ENCODE results near the gene MRNIP.
"Not testable (repeated sequence)": the region's sequence is repeated elsewhere in the genome, so short reads cannot be mapped to it uniquely, and the experiment has no call there.

MRNIP gene

GRCh38 chr5:179802207-179802883 lies 56.3 kb downstream of the MRNIP start:
- DNase-seq: no peak

- DNase-seq: no peak
Observed at GRCh38 chr5:179801304-179802206, 57.1 kb downstream of the MRNIP start.

GRCh38 chr5:179800696-179801201 lies 57.9 kb downstream of the MRNIP start:
- no peak for DNase-seq

- DNase-seq: no peak
Observed at GRCh38 chr5:179800071-179800695, 58.4 kb downstream of the MRNIP start.

DNA sequence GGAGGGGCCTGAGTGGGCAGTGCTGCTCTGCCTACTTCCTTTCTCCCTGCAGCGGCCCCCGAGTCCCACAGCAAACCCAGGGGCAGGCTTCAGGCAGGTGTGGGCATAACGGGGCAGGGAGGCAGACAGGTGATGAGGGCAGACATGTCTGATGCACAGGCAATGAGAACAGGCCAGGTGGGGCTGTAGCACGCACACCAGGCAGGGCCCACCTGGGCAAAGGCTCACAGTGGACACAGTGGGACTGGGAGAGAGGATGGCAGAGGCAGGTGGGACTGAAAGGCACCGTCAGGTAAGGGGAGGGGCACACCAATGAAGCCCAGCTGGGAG lies 59.0 kb downstream of the MRNIP start:
- no peak for DNase-seq

- no peak for DNase-seq
Observed at GRCh38 chr5:179798771-179799643, 59.6 kb downstream of the MRNIP start.

DNA sequence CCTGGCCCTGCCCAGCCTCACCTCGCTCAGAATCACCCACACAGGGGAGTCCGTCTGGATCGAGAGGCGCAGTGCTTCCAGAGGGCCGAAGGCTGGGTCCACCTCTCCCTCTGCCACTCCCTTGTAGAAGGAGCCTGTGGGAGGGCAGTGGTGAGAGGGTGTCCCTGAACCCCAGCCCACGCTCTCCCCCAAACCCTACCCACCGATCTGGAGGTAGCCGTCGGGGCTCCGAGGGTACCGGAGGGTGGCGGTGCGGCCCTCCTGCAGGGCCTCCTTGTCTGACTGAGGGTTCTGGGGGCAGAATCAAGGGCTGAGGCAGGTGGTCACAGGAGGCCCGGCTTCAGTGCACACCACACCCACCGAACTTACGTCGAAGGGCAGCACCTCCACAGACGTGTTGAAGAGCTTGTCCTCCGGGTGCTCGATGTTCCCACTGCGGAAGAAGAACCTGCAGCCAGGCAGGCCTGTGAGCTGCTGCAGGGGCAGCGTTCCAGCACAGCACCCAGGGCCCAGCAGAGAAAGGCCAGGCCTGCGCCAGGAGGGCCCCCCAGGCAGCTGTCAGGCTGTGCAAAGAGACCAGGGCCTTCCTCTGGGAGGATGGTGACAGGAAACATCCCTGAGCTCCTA lies 60.4 kb downstream of the MRNIP start:
- DNase-seq: no peak

- no peak for DNase-seq
Observed at GRCh38 chr5:179797741-179798140, 60.9 kb downstream of the MRNIP start.

DNA sequence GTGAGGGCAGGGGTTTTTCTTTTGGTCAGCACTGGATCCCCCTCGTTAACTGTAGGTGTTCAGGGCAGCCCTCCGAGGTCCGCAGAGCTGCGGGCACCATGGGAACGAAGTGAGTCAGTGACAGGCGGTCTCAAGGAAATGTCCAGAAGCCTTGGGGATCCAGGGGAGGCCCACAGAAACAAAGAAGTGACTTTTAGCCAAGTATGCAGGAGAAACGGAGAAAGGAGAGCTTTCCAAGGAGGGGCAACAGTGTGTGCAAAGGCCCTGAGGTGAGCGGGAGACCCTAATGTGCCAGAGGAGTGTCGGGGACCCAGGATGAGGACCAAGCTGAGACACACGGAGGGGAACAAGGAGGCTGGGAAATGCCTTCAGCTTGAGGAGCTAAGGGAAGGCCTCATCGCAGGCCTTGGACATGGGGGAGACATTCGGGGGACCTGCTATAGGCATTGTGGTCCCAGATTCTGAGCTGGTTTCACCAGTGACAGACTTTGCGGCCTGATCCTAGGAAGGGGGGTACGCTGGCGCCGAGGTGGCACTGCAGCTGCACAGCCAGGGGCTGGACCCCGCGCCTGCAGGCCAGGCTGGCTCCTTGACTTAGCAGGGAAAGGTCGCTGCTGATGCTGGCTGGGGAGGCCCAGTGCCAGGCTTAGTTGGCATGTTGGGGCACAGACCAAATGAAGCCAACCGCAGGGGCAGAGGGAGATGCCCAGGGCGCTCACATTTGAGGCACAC lies 61.6 kb downstream of the MRNIP start:
- DNase-seq: no peak

- peak; percentile 20 for DNase-seq
Observed at GRCh38 chr5:179795863-179796833, 62.5 kb downstream of the MRNIP start.

GRCh38 chr5:179795049-179795862 lies 63.4 kb downstream of the MRNIP start:
- DNase-seq: no peak

DNA sequence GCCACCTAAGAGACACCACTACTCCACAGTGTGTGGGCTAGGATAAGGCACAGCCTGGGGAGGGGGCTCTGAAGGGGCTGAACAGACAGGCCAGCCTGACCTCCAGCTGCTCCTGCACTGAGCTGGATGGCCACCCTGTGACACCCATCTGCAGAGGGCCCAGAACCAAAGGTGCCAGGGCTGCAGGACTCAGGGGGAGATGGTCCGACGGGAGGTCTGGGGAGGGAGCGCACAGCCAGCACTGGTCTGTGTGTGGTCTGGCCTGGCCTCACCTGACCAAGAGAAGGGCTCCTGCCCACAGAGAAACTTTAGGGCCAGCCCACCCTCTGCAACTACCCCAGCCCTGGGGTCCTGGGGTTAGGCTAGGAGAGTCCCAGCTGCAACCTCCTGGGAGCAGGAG lies 64.0 kb downstream of the MRNIP start:
- DNase-seq: no peak

DNA sequence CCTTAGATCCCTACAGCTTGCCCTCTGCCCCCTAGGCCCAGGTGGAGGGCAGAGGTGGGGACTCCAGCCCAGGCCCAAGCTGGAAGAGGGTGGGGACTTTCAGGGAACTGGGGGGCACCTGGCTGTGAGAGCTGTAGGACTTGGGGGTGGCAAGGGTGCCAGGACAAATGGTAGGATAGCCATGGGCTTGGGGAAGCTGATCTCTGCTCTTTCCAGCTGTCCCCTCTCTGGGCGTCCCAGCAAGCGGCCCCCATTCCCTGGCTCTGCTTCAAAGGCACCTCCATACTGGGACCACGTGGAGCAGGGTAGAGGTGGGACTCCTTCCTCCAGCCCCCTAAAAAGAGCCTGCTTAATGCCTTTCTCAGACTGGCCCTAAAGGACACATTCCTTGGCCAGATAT lies 64.4 kb downstream of the MRNIP start:
- no peak for DNase-seq

- DNase-seq: no peak
Observed at GRCh38 chr5:179793468-179794139, 65.0 kb downstream of the MRNIP start, which contains the start of gene LTC4S. TSS of gene LTC4S (plus strand) at chr5:179793986. CDS start at chr5:179794081, 95 bp downstream.

DNA sequence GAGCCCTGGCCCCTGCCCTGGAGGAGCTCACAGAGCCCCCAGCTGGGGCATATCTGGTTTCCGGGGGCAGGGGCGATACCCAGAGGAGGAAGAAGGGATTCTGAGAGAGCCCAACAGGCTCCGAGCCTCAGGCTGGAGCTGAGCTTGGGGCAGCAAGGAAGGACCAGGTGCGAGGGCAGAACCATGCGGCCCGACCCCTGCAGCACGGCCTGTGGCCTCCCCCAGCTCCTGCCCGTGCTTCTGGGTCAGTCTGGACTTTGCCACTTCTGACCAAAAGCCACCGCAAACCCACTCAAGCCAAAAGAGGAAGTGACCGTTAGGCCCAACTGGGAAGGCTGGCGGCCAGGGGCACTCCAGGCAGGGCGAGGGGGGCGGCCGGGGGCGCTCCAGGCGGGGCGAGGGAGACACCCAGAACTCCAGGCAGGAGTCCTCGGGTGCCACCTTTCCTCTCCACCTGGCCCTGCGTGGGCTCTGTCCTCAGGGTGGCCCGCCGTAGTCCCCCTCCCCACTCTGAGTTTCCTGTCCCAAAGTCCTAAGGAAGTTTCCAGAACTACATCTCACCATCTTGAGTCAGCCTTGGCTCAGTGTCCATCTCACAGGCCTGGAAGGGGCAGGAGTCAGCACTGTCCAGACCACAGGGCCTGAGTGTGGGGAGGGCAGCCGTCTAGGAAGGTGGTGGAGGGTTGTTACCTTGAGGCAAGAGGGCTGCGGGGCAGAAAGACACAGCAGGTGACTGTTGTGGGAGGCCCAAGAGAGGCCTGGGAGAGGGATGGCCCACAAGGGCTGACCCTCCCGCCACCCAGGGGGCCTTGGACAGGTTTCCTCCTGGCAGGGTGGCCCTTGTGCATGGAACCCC lies 65.8 kb downstream of the MRNIP start:
- DNase-seq: no peak

DNA sequence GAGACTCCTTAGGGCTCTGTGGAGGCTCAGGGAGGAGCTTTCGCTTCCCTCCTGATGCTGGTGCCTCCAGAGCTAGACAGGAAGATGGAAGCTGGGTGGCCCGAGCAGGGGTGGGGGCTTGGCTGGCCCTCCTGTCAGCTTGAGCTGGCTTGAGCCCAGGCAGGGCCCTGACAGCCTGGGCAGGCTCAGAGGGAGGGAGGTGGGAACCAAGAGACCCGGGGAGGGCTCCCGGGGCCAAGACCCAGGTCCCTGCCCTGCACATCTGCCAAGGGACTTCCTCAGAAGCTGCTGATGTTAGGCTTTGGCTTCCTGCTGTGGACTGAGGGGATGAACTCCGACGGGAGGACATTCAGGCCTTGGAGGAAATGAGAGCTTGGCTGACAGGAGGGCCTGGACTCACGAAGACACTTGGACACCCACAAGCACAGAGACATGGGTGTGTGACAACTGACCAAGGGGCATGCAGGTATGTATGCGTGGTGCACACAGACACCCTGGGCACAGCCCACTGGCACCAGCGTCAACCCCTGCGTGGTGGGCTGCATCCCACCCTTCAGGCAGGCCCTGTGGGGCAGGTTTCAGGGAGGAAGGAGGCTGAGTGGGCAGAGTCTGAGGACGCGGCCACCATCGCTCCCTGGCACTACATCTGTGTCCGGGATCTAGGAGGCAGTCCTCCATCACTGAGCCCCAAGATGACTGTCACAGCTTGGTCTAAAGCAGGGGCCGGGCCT lies 66.6 kb downstream of the MRNIP start:
- no peak for DNase-seq

DNA sequence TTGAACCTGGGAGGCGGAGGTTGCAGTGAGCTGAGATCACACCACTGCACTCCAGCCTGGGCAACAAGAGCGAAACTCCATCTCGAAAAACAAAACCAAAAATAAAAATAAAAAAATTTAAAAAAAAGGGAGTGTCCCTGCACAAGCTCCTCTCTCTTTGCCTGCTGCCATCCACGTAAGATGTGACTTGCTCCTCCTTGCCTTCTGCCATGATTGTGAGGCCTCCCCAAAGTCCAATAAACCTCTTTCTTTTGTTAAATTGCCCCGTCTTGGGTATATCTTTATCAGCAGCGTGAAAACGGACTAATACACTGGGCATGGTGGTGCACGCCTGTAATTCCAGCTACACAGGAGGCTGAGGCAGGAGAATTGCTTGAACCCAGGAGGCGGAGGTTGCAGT lies 69.3 kb downstream of the MRNIP start:
- not testable (repeated sequence) for DNase-seq

All from DMS 273 treated with DMSO at 0.1 percent for 48 hours (cell line).